GM12891 (cell line): ENCODE results near the gene FGFR1OP2.
"Not testable (repeated sequence)": the region's sequence is repeated elsewhere in the genome, so short reads cannot be mapped to it uniquely, and the experiment has no call there.

Source experiments
- PAX5 ChIP-seq: IDR thresholded peaks from 2 replicates; pipeline ENCODE4 v1.6.1; 2011; ENCODE audit warnings: low read length, moderate library complexity, mild to moderate bottlenecking; ENCODE audit not compliant: insufficient read depth, severe bottlenecking
- POLR2A ChIP-seq: IDR thresholded peaks from 2 replicates; pipeline ENCODE4 v1.6.1; 2011; ENCODE audit warnings: low read depth, low read length, control low read depth
- POLR2AphosphoS5 ChIP-seq: IDR thresholded peaks from 2 replicates; pipeline ENCODE4 v1.6.1; 2011; ENCODE audit warnings: low read depth, low read length, control low read depth
- TAF1 ChIP-seq: IDR thresholded peaks from 2 replicates; pipeline ENCODE4 v1.6.1; 2011; ENCODE audit warnings: low read depth, low read length, control low read depth

DNA sequence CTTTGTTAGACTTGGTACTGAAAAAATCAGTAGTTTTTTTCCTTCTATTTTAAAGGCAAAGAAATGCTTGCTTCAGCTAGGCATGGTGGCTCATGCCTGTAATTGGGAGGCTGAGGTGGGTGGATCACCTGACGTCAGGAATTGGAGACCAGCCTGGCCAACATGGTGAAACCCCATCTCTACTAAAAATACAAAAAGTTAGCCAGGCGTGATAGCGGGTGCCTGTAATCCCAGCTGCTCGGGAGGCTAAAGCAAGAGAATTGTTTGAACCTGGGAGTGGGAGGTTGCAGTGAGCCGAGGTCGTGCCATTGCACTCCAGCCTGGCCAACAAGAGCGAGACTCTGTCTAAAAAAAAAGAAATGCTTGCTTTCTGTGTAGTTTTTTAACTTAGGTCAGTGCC lies 23.1 kb downstream of the FGFR1OP2 start:
- not testable (repeated sequence) for TF ChIP-seq TAF1, POLR2AphosphoS5, POLR2A, PAX5
